ENCODE data around the gene DHFR2. TPM values are rescaled to one million over a fixed set of nuclear protein-coding genes. Genes with fewer than 3 reads are reported as not detected.

The DHFR2 gene
- 2.7 to 3.2 TPM (median 2.9 TPM) in 5 replicates for total RNA-seq (2022; extraction: Qiagen RNA extraction)

GRCh38 chr3:94062513-94063404 lies at the start of gene DHFR2, which contains the start of gene NSUN3:
DHFR2 (minus strand) TSS chr3:94062916; CDS start chr3:94061511, 1,405 bp downstream.
NSUN3 (plus strand) TSS chr3:94063061; CDS start chr3:94063127, 66 bp downstream.

GRCh38 chr3:94028093-94028837 lies 34.5 kb downstream of the DHFR2 start, which contains the start of gene STX19:
STX19 (minus strand) TSS chr3:94028597; CDS start chr3:94015269, 13,328 bp downstream.

Other genes starting within 250 kb of the DHFR2 start
- 10.1 to 12.5 TPM (median 11.6 TPM) in 5 replicates for gene PROS1, start 89.0 kb downstream of the DHFR2 start, total RNA-seq (2022; extraction: Qiagen RNA extraction)
- 10.6 to 13.8 TPM (median 11.9 TPM) in 5 replicates for gene ARL13B, start 82.8 kb downstream of the DHFR2 start, total RNA-seq (2022; extraction: Qiagen RNA extraction)
- gene STX19, start 34.3 kb downstream of the DHFR2 start, total RNA-seq (2022; extraction: Qiagen RNA extraction) = 0.13 TPM in 1 of 5 replicates, not detected in the others
- gene NSUN3, start 145 bp upstream of the DHFR2 start, total RNA-seq (2022; extraction: Qiagen RNA extraction) = 5.7 to 7.4 TPM (median 6.0 TPM) in 5 replicates